GM12801 (cell line): ENCODE data around the gene NRXN3.

ENCODE experiments used
- TF ChIP-seq, protein P1 (sequence below): IDR thresholded peaks from one replicate; pipeline ENCODE4 v1.5.1; 2011; ENCODE audit warnings: control low read depth; ENCODE audit not compliant: insufficient read length; ENCODE audit errors: extremely low read depth

NRXN3 gene

DNA sequence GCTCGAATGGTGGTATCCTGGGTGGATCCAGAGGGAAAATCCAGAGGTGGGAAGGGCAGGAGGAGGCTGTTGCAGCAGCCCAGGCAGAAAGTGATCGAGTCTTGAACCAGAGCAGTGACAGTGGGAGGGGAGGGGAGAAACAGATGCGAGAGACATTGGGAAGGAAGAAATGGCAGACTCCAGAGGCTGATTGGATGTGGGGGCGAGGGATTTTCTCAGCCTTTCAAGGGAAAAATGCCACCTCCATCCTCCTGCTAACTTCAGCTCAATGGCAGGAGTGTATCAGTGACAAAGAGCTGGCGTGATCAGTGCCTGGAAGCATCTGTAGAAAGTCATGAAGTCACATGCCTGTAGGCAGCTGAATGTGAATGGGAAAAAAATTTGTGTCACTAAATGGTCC lies 38.6 kb upstream of the NRXN3 start:
- TF ChIP-seq, protein P1, sequence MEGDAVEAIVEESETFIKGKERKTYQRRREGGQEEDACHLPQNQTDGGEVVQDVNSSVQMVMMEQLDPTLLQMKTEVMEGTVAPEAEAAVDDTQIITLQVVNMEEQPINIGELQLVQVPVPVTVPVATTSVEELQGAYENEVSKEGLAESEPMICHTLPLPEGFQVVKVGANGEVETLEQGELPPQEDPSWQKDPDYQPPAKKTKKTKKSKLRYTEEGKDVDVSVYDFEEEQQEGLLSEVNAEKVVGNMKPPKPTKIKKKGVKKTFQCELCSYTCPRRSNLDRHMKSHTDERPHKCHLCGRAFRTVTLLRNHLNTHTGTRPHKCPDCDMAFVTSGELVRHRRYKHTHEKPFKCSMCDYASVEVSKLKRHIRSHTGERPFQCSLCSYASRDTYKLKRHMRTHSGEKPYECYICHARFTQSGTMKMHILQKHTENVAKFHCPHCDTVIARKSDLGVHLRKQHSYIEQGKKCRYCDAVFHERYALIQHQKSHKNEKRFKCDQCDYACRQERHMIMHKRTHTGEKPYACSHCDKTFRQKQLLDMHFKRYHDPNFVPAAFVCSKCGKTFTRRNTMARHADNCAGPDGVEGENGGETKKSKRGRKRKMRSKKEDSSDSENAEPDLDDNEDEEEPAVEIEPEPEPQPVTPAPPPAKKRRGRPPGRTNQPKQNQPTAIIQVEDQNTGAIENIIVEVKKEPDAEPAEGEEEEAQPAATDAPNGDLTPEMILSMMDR = no peak

DNA sequence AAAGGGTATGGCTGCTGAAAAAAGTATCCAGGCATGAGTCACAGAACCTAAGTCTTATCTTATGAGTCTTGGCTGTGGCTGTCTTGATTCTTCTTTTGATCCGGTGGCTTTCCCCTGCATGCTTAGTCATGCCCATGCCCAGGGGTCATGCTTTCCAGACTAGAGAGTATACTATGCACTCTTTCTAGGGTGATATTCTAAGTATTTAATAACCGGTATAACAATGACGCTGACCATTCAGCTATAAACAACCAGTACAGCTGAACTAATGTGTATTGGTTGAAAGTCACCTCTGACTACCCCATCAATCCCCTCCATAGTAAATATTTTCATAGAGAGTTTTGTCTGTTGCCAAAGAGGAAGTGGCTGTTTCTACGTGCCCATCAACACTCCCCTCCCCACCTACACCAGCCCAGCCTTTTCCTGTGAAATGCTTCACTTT lies 34.7 kb upstream of the NRXN3 start:
- TF ChIP-seq, protein P1 = no peak

DNA sequence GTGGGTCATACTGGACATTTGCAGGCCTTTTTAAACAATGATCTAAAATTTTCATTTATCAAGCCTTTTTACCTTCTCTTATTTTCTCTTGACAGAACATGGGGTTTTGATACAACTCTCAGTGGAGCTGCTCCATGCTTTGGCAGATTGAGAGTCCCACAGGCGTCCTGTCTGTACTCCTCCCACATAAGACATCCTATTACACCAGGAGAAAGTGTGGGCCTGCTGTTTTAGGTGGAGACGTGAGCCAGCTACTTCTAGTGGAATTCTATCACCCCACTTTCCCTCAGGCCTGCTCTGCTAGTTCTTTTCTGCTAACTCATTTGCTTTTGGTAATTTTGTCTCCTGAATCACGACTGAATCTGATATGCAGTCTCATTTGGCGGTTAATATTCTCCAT lies 33.5 kb upstream of the NRXN3 start:
- TF ChIP-seq, protein P1 = no peak

DNA sequence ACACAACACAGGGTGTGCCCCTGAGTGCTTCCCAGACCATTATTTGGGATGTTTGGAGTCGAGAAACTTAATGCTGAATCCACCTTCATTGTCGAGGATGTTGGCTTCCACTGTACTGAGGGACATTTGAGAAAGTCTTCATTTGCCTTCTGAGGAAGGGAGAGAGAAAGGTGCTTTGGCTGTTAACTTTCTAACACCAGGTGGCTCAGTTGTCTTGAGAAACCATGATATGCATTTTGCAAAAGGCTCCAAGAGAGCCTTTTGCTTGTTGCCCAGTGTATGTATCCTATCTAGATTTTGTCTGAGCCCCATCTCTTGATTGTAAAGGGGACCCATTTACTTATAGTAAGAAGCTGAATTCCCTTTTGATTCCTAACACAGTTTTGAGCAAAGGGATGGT lies 28.6 kb upstream of the NRXN3 start:
- TF ChIP-seq, protein P1 = no peak

DNA sequence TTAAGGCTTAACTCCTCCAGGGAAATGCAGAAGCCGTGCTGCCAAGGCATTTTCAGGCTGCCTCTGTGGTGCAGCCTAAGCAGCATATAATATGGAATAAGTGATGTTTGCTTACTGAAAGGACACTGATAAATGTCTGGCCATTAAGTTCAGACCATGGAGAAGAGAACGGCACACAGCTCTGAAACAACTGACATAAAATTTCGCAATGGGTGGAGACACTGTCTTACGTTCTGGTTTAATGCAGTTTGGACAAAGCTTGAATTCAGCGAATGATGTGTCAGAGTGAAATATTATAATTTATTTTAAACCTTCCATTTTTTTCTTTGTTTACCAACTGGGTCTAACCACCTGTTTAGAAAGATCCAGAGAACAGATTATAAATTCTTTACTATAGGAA lies 27.2 kb upstream of the NRXN3 start:
- TF ChIP-seq, protein P1 = no peak

DNA sequence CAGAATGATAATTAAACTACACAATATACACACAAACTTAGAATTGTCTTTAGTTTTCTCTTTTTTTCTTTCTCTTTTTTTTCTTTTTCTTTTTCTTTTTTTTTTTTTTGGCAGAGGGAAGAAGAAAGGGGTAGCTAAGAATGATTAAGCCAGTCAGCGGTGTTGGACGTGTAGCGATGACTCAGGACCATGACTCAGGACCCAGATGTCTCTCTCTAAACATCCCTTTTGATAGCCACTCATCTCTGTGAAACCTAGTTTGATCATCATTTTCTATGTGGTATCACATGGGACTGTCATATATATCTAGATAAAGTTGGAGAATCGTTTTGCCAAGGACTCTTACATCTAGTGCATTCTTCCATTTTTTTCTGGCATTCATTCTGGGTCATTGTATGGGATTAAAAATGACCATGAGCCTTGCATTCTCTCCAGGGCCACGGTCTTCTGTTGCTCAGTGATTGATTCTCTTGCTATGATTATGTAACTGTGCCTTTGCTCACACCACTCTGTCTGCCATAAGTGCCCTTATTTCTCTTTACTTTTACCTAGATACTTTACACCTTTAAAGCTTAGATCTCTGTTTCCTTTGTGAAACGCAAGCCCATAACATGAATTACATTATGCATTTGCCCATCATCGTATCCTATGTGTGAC lies 26.6 kb upstream of the NRXN3 start:
- TF ChIP-seq, protein P1 = no peak

DNA sequence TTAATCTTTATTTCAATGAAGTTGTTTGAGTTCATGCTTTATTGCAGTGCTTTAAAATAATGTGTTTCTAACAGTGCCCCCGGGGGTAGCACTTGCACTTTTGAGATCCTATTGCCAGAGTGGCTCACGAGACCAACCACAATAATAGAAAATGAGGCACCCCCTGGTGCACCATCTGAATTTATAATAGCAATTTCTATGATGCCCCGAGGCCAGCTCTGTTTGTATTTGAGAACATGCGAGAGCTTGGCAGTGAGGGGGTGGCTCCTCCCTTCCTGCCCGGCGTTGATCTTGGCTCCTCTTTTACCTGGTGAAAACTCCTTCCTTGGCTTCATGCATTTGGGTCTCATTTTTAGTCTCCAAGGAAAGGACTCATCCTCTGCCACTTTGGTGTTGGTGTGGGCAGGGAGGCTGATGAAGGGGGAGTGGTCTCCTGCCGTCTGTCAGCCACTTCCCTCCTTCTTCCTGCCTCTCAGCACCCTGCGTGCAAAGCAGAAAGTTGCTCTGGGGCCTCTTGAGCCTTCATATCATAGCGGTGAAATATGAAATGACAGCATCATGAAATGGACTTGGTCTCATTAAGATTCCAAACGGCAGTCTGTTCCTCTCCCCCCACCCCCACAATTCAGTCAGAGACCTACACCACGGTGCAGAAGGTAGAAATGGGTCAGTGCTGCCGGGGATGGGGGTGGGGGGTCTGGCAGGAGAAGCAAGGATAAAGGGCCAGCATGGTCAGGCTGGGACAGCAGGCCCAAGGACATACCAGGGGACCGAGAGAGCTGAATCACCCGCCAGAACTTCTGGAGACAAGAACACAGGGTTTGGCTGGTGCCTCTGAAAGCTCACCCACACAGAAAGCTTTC lies 17.7 kb upstream of the NRXN3 start:
- TF ChIP-seq, protein P1 = no peak
